Keratinocyte (primary cell): ENCODE data around the gene MICAL2.

Experiments used
- CTCF ChIP-seq, 3 experiments: IDR thresholded peaks in 1 of 3; conservative IDR thresholded peaks in 1 of 3; optimal IDR thresholded peaks in 1 of 3; 2 replicates in 2 of 3; 3 replicates in 1 of 3; pipeline versions ENCODE3 to v1.5.1; 2011; ENCODE audit warnings: low read length in 3 of 3, mild to moderate bottlenecking in 3 of 3, moderate library complexity in 2 of 3, control low read depth in 1 of 3, inconsistent platforms in 1 of 3; ENCODE audit not compliant: insufficient read depth in 2 of 3; ENCODE audit errors: extremely low read depth in 1 of 3
- EZH2 ChIP-seq: IDR thresholded peaks from one replicate; pipeline ENCODE4 v1.6.1; 2012; ENCODE audit warnings: inconsistent platforms, mild to moderate bottlenecking, low read length, moderate library complexity

- TF ChIP-seq CTCF (optimal IDR thresholded peaks at IDR 0.05 in 1 of 3, IDR thresholded peaks at IDR 0.05 in 1 of 3, conservative IDR thresholded peaks at IDR 0.05 in 1 of 3; ENCODE audit: extremely low read depth in 1 of 3, insufficient read depth in 2 of 3, low read length in 3 of 3), result peak in 1 of 3 experiments; percentile 23
- no peak for TF ChIP-seq EZH2
These were observed 27.0 kb upstream of the MICAL2 start for GRCh38 chr11:12083380-12083779.
